Measurements from ENCODE around the gene MIER3. TPM values are rescaled to one million over a fixed set of nuclear protein-coding genes. Genes with fewer than 3 reads are reported as not detected.
A peak's percentile ranks its signal among the peaks of the same experiment; 100 is the strongest.

Gene MIER3
- polyA plus RNA-seq (2012; rRNA removed) = 3.8 and 5.9 TPM in 2 replicates
- polyA plus RNA-seq (2012; cell fraction: cytosol; rRNA removed) = 3.8 and 4.1 TPM in 2 replicates
- polyA plus RNA-seq (2012; cell fraction: nucleus; rRNA removed) = 6.2 and 15.7 TPM in 2 replicates

- H3F3A ChIP-seq (replicated peaks; ENCODE audit: insufficient read depth) = peaks cover 4% of the 10 kb centered on the region
- peak within 1 kb of the TSS; percentile 84 for H3K9ac ChIP-seq
- peaks cover 8 to 11% of the 10 kb centered on the region in 2 experiments; a peak in 3 of 4 replicates for H3K4me1 ChIP-seq (ENCODE audit: control insufficient read depth in 1 of 2, insufficient read depth in 2 of 2, low read depth in 1 of 2, low read length in 1 of 2)
- CTCF ChIA-PET = no interaction called here
- POLR2A ChIA-PET = no interaction called here
- H3K4me3 ChIP-seq (ENCODE audit: low read depth in 2 of 2, low read length in 1 of 2) = peak within 1 kb of the TSS; percentile 89 to 94
- H3K27ac ChIP-seq (ENCODE audit: low read depth in 2 of 2, low read length in 1 of 2) = peak within 1 kb of the TSS; percentile 60 to 86; a peak in 3 of 4 replicates
- peak within 1 kb of the TSS; percentile 95 for H3K4me2 ChIP-seq
- H2AFZ ChIP-seq (ENCODE audit: low read depth) = peak within 1 kb of the TSS; percentile 94
- H3K9me2 ChIP-seq = no peaks in the 10 kb centered on the region
- DNase-seq = peak; percentile 97
- peaks cover 18% of the 10 kb centered on the region for H4K20me1 ChIP-seq (ENCODE audit: insufficient read depth)
- H3K79me2 ChIP-seq (ENCODE audit: insufficient read depth) = peaks cover 44% of the 10 kb centered on the region
- no peaks in the 10 kb centered on the region for H3K9me3 ChIP-seq
- TF ChIP-seq YY1 (IDR thresholded peaks at IDR 0.05; ENCODE audit: low read depth) (peak; percentile 85), ZBTB33 (IDR thresholded peaks at IDR 0.05; ENCODE audit: borderline replicate concordance, low read depth) (no peak), NRF1 (IDR thresholded peaks at IDR 0.05; ENCODE audit: low read depth, low read length) (no peak), RCOR1 (IDR thresholded peaks at IDR 0.05; ENCODE audit: low read length) (no peak), MAX (IDR thresholded peaks at IDR 0.05; ENCODE audit: low read depth) (peak; percentile 23; the same call in 1 of the 2 replicates), GATA2 (CRISPR knock-in tag; IDR thresholded peaks at IDR 0.05) (0 out of 2 replicates have a peak, but pooled peaks have one; percentile 13), RFX5 (IDR thresholded peaks at IDR 0.05; ENCODE audit: low read length) (no peak), TAF1 (IDR thresholded peaks at IDR 0.05; ENCODE audit: borderline replicate concordance, low read depth, low read length) (peak; percentile 78), GABPA (IDR thresholded peaks at IDR 0.05; ENCODE audit: low read depth) (no peak), TCF12 (IDR thresholded peaks at IDR 0.05) (no peak), POLR2AphosphoS5 (IDR thresholded peaks at IDR 0.05; ENCODE audit: low read depth, low read length) (peak; percentile 74), MXI1 (IDR thresholded peaks at IDR 0.05; ENCODE audit: low read depth, low read length) (0 out of 2 replicates have a peak, but pooled peaks have one; percentile 51)
- 1% methylated on average over 7 of the region's 89 CpGs for WGBS (ENCODE audit: low lambda C conversion rate)
- peaks cover 10 to 21% of the 10 kb centered on the region in 2 experiments for H3K36me3 ChIP-seq (replicated peaks in 1 of 2; ENCODE audit: control insufficient read depth in 1 of 2, insufficient read depth in 2 of 2, low read length in 1 of 2)
- H3K27me3 ChIP-seq (ENCODE audit: insufficient read depth) = no peaks in the 10 kb centered on the region
Observed at GRCh38 chr5:56951946-56952691, at the start of gene MIER3. TSS of gene MIER3 (minus strand) at chr5:56952123. CDS start at chr5:56952102, 21 bp downstream.

- no peak overlapping the region for H3K9ac ChIP-seq
- no peak overlapping the region for H3K4me2 ChIP-seq
- no peaks in the 10 kb centered on the region for H3F3A ChIP-seq (replicated peaks; ENCODE audit: insufficient read depth)
- H3K27me3 ChIP-seq (ENCODE audit: insufficient read depth) = no peaks in the 10 kb centered on the region
- TF ChIP-seq EZH2phosphoT487 (IDR thresholded peaks at IDR 0.05; ENCODE audit: borderline replicate concordance, low read depth) = no peak
- TF ChIP-seq RAD21 (IDR thresholded peaks at IDR 0.05; ENCODE audit: low read length) = no peak
- TF ChIP-seq RFX5 (IDR thresholded peaks at IDR 0.05; ENCODE audit: low read length) = no peak
- no peak for TF ChIP-seq MXI1 (IDR thresholded peaks at IDR 0.05; ENCODE audit: low read depth, low read length)
- no peak for TF ChIP-seq EP300 (IDR thresholded peaks at IDR 0.05; ENCODE audit: borderline replicate concordance in 1 of 2, low read depth in 1 of 2, low read length in 1 of 2)
- no peak for TF ChIP-seq PBX3 (IDR thresholded peaks at IDR 0.05)
- no peak for TF ChIP-seq NRF1 (IDR thresholded peaks at IDR 0.05; ENCODE audit: low read depth, low read length)
- TF ChIP-seq GABPA (IDR thresholded peaks at IDR 0.05; ENCODE audit: low read depth) = no peak
- TF ChIP-seq TAF1 (IDR thresholded peaks at IDR 0.05; ENCODE audit: borderline replicate concordance, low read depth, low read length) = no peak
- no peak for TF ChIP-seq CTCF (IDR thresholded peaks at IDR 0.05)
- no peak for TF ChIP-seq FOXJ3 (CRISPR knock-in tag; IDR thresholded peaks at IDR 0.05)
- no peak for TF ChIP-seq RCOR1 (IDR thresholded peaks at IDR 0.05; ENCODE audit: low read length)
- no peak for TF ChIP-seq TCF12 (IDR thresholded peaks at IDR 0.05)
- 0% methylated on average over 1 of the region's 1 CpG for WGBS (ENCODE audit: low lambda C conversion rate)
- no peaks in the 10 kb centered on the region for H4K20me1 ChIP-seq (ENCODE audit: insufficient read depth)
- H3K4me3 ChIP-seq (ENCODE audit: low read depth in 2 of 2, low read length in 1 of 2) = no peak overlapping the region
- ChIA-PET POLR2A (no interaction called here), CTCF (interaction anchor here (1.0 to 2.0 kb wide), 4 partner anchors 10 to 299 kb away, joined by 3 to 5 read pairs (median 3); no protein-coding TSS in a partner anchor)
- DNase-seq = no peak
- no peak overlapping the region for H2AFZ ChIP-seq (ENCODE audit: low read depth)
- no peak overlapping the region for H3K27ac ChIP-seq (ENCODE audit: low read depth in 2 of 2, low read length in 1 of 2)
- H3K79me2 ChIP-seq (ENCODE audit: insufficient read depth) = no peaks in the 10 kb centered on the region
- H3K36me3 ChIP-seq (replicated peaks in 1 of 2; ENCODE audit: control insufficient read depth in 1 of 2, insufficient read depth in 2 of 2, low read length in 1 of 2) = no peaks in the 10 kb centered on the region
- no peaks in the 10 kb centered on the region for H3K4me1 ChIP-seq (ENCODE audit: control insufficient read depth in 1 of 2, insufficient read depth in 2 of 2, low read depth in 1 of 2, low read length in 1 of 2)
- H3K9me2 ChIP-seq = no peaks in the 10 kb centered on the region
- no peaks in the 10 kb centered on the region for H3K9me3 ChIP-seq
Observed at GRCh38 chr5:56995596-56995995, 43.7 kb upstream of the MIER3 start.
